NCI-H2107 treated with DMSO at 0.1 percent for 48 hours (cell line): ENCODE data around the gene FEM1C.
"Not testable (repeated sequence)": the region's sequence is repeated elsewhere in the genome, so short reads cannot be mapped to it uniquely, and the experiment has no call there.

Experiments
- DNase-seq: peaks from one replicate; lab custom pipeline; 2025; ENCODE audit not compliant: unreplicated experiment; lab: John Stamatoyannopoulos, UW

FEM1C gene

DNA sequence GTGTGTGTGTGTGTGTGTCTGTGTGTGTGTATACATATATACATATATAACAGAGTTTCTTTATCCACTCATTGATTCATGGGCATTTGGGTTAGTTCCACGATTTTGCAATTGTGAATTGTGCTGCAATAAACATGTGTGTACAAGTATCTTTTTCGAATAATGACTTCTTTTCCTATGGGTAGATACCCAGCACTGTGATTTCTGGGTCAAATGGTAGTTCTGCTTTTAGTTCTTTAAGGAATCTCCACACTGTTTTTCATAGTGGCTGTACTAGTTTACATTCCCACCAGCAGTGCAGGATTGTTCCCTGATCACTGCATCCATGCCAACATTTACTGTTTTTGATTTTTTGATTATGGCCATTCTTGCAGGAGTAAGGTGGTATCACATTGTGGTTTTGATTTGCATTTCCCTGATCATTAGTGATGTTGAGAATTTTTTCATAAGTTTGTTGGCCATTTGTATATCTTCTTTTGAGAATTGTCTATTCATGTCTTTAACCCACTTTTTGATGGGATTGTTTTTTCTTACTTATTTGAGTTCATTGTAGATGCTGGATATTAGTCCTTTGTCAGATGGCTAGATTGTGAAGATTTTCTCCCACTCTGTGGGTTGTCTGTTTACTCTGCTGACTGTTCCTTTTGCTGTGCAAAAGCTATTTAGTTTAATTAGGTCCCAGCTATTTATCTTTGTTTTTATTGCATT lies 65.3 kb downstream of the FEM1C start:
- not testable (repeated sequence) for DNase-seq

DNA sequence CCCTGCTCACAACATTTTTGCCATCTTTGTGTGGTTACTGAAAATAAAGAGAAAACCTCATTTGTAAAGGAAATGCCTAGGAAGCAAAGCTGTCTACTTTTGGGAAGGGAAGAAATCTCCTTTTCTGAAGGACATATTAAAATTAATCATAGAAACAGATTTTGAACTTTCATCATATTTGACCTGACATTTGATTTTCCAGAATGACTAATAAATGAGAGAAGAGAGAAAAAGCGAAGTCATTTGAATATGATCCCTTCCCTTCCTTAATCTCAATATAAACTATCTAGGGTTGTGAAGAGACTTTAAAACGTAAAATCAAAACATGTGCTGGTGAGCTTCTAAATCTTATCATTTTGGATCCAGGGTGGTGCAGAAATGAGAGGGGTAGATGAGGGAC lies 66.3 kb downstream of the FEM1C start:
- DNase-seq = no peak

DNA sequence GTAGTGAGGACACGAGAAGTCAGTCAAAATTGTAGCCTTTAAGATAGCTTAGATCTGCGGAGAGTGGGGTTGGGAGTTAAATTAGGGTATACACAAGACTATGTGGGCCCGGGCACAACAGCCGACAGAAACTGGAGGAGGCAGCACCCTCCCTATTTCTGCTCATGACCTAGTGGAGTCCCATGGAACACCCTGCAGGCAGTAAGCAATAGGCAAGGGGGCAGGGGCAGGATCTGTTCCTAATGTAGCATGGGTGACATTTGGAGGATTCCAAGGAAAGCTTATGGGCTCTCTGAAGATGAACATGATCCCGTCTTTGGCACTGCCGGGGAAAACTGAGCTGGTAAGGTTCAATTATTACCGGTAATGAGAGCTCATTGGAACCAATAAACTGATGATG lies 67.0 kb downstream of the FEM1C start:
- DNase-seq = no peak

DNA sequence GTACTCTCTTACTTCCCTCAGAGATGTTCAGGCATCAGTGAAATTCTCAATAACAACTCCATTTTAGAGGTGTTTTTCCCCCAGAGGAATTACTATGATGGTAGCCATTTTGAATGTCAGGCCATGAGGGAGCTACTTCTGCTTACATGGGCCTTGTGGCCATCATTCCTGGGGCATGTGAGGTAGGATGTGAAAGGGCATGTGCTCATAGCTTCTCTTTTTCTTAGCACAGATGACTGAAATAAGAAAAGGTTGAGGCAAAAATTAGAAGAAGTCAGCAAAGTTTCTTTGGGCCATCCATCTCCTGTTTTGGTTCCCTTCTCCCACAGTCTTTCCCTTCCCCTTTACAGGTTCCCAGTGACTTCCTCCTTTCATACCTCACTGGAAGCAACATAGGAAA lies 68.8 kb downstream of the FEM1C start:
- DNase-seq = no peak

DNA sequence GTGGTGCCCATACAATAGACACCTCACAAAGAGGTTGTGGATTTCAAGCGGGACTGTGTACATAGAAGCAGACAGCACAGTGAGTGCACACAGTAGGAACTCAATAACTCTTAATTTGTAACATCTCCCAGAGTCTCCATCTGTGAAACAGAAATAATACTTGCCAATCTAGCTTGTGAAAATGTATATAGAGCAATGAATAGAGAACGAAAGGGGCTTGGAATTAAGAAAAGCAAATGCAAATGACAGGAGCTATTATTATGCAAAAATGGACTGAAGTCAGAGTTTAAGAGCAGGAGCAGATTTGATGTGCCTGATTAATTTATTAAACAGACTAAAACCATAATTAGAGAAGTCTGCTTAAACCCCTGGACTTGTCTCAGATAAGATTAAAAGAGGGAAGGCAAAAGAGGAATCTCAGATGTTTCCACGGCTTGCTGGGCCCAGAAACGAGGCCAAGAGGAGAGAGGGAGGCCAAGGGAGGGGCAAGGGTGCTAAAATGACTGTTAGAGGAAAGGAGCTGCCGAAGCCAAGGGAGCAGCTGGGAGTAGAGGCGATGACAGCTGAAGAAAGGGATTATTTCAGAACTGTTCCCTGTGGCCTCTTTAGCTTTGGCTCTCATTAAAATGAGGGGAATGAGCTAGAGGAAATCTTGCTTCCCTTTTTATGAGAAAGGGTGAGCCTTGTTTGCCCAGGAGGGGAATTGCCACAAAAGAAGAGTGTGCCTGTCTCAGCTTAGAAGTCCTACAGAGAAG lies 72.1 kb downstream of the FEM1C start:
- DNase-seq = no peak

DNA sequence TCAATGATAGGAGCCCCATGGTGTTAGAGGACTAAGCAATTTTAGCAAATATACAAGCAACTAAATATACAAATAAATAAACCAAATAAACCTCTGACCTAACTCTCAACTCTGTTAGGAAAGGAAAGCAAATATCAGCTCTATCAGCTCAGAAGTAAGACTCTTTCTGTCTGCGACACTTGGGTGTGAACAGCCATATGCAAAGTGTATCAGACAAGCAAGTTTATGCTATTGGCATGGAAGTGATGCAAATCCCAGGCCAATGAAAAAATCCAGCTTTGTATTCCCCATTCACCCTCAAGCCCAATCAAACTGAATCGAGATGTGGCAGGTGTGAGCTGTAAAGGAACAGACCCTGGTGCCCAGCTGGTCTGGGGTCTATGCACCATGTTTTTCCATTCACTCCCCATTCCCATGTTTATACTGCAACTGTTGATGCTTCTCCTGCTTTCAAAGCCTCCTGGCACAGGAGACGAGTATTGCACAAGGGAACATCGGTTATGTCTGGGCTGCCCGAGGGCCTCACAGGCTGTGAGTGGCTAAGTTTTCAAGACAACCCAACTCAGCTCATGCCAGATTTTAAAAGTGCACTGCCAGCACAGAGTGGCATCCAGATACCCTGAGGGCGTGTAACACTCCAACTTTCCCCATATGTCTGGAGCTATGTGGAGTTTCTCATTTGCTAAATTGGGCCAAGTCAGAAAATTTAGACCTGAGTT lies 73.1 kb downstream of the FEM1C start:
- DNase-seq = no peak

DNA sequence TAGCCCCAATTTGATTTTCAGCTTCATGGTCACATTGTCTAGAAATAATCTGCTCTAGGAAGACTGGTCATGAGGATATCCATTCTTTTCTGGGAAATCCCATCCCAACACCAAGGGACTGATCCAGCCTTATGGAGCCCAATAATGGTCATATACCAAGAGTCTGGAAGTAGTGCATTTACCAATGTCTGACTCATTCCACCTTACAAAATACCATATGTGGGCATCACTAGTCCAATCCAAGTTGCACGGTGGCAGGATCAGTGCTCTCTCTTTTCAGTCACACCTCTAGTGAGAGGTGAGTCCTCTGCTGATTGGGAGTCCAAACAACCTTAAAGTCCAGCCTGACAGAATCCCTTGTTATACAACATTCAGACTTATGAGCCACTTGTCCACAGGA lies 73.7 kb downstream of the FEM1C start:
- no peak for DNase-seq
